IPS-NIHi7 (cell line): ENCODE data around the gene OR6K6.

Experiments
- DNase-seq: peaks from one replicate; pipeline ENCODE4 v3.0.0; 2012; ENCODE audit warnings: mixed read lengths; ENCODE audit errors: extremely low spot score

The OR6K6 gene

GRCh38 chr1:158801396-158801795 lies 46.9 kb downstream of the OR6K6 start:
- DNase-seq: no peak

GRCh38 chr1:158803678-158804077 lies 49.2 kb downstream of the OR6K6 start:
- DNase-seq: no peak
